ENCODE results near the gene TSC1.
A peak's percentile ranks its signal among the peaks of the same experiment; 100 is the strongest.

Gene TSC1

GRCh38 chr9:132887181-132888120 lies 57.0 kb downstream of the TSC1 start:
- DNase-seq (ENCODE audit: low spot score), result no peak

GRCh38 chr9:132886334-132886725 lies 58.1 kb downstream of the TSC1 start:
- no peak for TF ChIP-seq CTCF (IDR thresholded peaks at IDR 0.05; ENCODE audit: borderline replicate concordance, control extremely low read depth, extremely low read depth, insufficient read depth, missing control alignments)
- in situ Hi-C loops (cut with MboI; ENCODE audit: low sequenced_read_pairs, unreplicated experiment), result no loop called here

More at GRCh38 chr9:132887181-132888120, 57.0 kb downstream of the TSC1 start:
- in situ Hi-C loops (cut with MboI; ENCODE audit: low sequenced_read_pairs, unreplicated experiment), result no loop called here
- TF ChIP-seq CTCF (IDR thresholded peaks at IDR 0.05; ENCODE audit: borderline replicate concordance, control extremely low read depth, extremely low read depth, insufficient read depth, missing control alignments), result no peak

DNA sequence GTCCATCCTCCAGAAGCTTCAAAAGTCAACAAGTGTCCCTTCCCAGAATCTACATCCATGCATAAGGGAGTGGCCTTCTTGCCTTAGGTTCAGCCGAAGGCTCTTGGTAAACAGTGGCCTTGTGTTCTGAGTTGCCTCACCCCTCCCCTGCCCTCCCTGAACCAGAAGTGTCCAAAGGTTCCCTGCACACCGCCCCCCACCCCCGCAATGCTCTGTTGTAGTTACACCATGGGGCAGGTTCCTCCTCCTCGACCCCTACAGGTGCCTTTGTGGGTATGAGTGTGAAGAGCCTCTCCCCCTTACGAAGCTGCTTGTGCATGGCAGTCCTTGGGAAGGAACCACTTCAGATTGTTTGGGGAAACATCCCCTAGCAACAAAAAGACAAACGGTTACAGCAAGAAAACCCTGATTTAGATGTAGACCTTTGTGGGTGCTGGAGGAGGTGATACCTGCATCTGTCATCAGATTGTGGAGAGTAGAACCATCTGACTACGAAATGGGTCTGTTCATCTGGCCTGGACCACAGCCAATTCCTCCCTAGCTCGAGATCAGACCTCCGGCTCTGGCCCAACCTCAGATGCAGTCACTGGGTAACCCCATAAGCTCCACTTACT lies 58.6 kb downstream of the TSC1 start:
- TF ChIP-seq CTCF (IDR thresholded peaks at IDR 0.05; ENCODE audit: borderline replicate concordance, control extremely low read depth, extremely low read depth, insufficient read depth, missing control alignments), result no peak
- DNase-seq (ENCODE audit: low spot score), result no peak
- in situ Hi-C loops (cut with MboI; ENCODE audit: low sequenced_read_pairs, unreplicated experiment), result no loop called here

More at GRCh38 chr9:132886334-132886725, 58.1 kb downstream of the TSC1 start:
- no peak for DNase-seq (ENCODE audit: low spot score)

- in situ Hi-C loops (cut with MboI; ENCODE audit: low sequenced_read_pairs, unreplicated experiment), result no loop called here
- no peak for DNase-seq (ENCODE audit: low spot score)
These were observed 60.8 kb downstream of the TSC1 start for GRCh38 chr9:132883349-132884294.

GRCh38 chr9:132882616-132883015 lies 61.8 kb downstream of the TSC1 start:
- in situ Hi-C loops (cut with MboI; ENCODE audit: low sequenced_read_pairs, unreplicated experiment), result no loop called here
- DNase-seq (ENCODE audit: low spot score), result no peak
- no peak for TF ChIP-seq CTCF (IDR thresholded peaks at IDR 0.05; ENCODE audit: borderline replicate concordance, control extremely low read depth, extremely low read depth, insufficient read depth, missing control alignments)

More at GRCh38 chr9:132883349-132884294, 60.8 kb downstream of the TSC1 start:
- no peak for TF ChIP-seq CTCF (IDR thresholded peaks at IDR 0.05; ENCODE audit: borderline replicate concordance, control extremely low read depth, extremely low read depth, insufficient read depth, missing control alignments)

GRCh38 chr9:132881826-132882225 lies 62.6 kb downstream of the TSC1 start:
- TF ChIP-seq CTCF (IDR thresholded peaks at IDR 0.05; ENCODE audit: borderline replicate concordance, control extremely low read depth, extremely low read depth, insufficient read depth, missing control alignments), result no peak
- in situ Hi-C loops (cut with MboI; ENCODE audit: low sequenced_read_pairs, unreplicated experiment), result no loop called here
- peak; percentile 28 for DNase-seq (ENCODE audit: low spot score)
